Adrenal gland (tissue), 12 donors: Measurements from ENCODE around the gene IRX6. TPM values are rescaled to one million over a fixed set of nuclear protein-coding genes. Genes with fewer than 3 reads are reported as not detected.

Experiments used
- DNase-seq, 7 donors: peaks; one replicate each; pipeline ENCODE4 v3.0.0-alpha.2; 2019 to 2020
- H3K27ac ChIP-seq, 5 donors: fragments of 200-600 bp; sonication (generic) in 4 of 5; 1 replicate in 3 of 5; 2 replicates in 2 of 5; pipeline versions ENCODE4 v1.5.1 to v1.8.0; 2016 to 2020; ENCODE audit warnings: mild to moderate bottlenecking in 1 of 5
- H3K27me3 ChIP-seq: fragments of 200-600 bp; 2 replicates; pipeline ENCODE4 v1.8.0; 2021
- H3K36me3 ChIP-seq, 2 donors: fragments of 200-600 bp; replicated peaks in 1 of 2; 1 replicate in 1 of 2; 2 replicates in 1 of 2; pipeline versions ENCODE4 v1.5.1 to v1.8.0; 2018 to 2022
- H3K4me1 ChIP-seq, 2 donors: fragments of 200-600 bp; replicated peaks in 1 of 2; 1 replicate in 1 of 2; 2 replicates in 1 of 2; pipeline versions ENCODE4 v1.5.1 to v1.8.0; 2018 to 2021
- H3K4me3 ChIP-seq, 4 donors: fragments of 200-600 bp; sonication (generic) in 3 of 4; one replicate each; pipeline ENCODE4 v1.5.1; 2016 to 2018
- H3K9me3 ChIP-seq, 3 donors: fragments of 200-600 bp; sonication (generic) in 1 of 3; replicated peaks in 1 of 3; 1 replicate in 2 of 3; 2 replicates in 1 of 3; pipeline versions ENCODE4 v1.5.1 to v1.8.0; 2016 to 2021
- CTCF ChIP-seq, 6 experiments: fragments of 450-650 bp in 4 of 6; fragments of 200-600 bp in 2 of 6; sonication (generic) in 1 of 6; IDR thresholded peaks; 1 replicate in 5 of 6; 2 replicates in 1 of 6; pipeline versions ENCODE4 v1.5.1 to v1.8.0; 2016 to 2021; ENCODE audit warnings: antibody characterized with exemption in 6 of 6, mild to moderate bottlenecking in 2 of 6, moderate library complexity in 1 of 6
- POLR2A ChIP-seq, 2 donors: fragments of 450-650 bp; IDR thresholded peaks; one replicate each; pipeline ENCODE4 v1.6.1; 2017; ENCODE audit warnings: antibody characterized with exemption in 2 of 2, mild to moderate bottlenecking in 2 of 2, moderate library complexity in 1 of 2
- WGBS, 4 donors: extraction: QIAGEN DNeasy Blood & Tissue Kit in 2 of 4; methylation state at CpG; one replicate each; pipeline versions ENCODE4 v1.1.5 to v1.1.7; 2013 to 2017; 5-methylcytosine and 5-hydroxymethylcytosine counted together
- intact Hi-C, 2 donors: fragments of 100-400 bp; cut with DNase I; formaldehyde crosslinking; loops; one replicate each; pipeline versions ENCODE4 v1.14.1 to v1.15.0; 2022 to 2023
- polyA plus RNA-seq, 3 donors: library from polyadenylated mRNA; stranded (reverse); fragments of 200-250 nt in 2 of 3; fragments of 350-450 nt in 1 of 3; fragmentation: Illumina TruSeq in 1 of 3; extraction: RNeasy Lipid Tissue Mini Kit (QIAGEN cat#74804) in 1 of 3; gene quantifications; one replicate each; pipeline ENCODE4 v1.2.3, GENCODE V29; 2013 to 2014
- total RNA-seq, 9 donors: library from RNA; depleted of rRNA in 4 of 9; stranded (reverse); fragments of >200 nt in 4 of 9; fragments of 120-200 nt in 1 of 9; fragmentation: NEBNext Ultra II Directional in 1 of 9; extraction: Animal tissue kit (Norgen Biotek cat#: 25700) in 1 of 9; gene quantifications; one replicate each; pipeline versions ENCODE4 v1.1.0 to v1.2.4, GENCODE V29; 2013 to 2023
- donor health status: healthy with polysubstance abuse.
- donor health status: Bipolar disorder and iron deficiency.
- donor health status: DM: yes; HTN: yes; CAD: no.
- donor health status: DM: no; HTN: no; CAD: no.
- donor health status: DM: no; HTN: no; CAD: no.
- donor health status: DM: yes; HTN: yes; CAD: no.

The IRX6 gene
- total and polyA plus RNA-seq, 12 donors, result 0.13 to 0.61 TPM; not detected in 10

GRCh38 chr16:55297062-55297909 is 26.7 kb upstream of the IRX6 start:
- Histone ChIP-seq H3K27me3 (peaks cover 12% of the 10 kb centered on the region), H3K4me3 (no peak overlapping the region), H3K9me3 (no peaks in the 10 kb centered on the region), H3K27ac (no peak overlapping the region), H3K36me3 (no peaks in the 10 kb centered on the region), H3K4me1 (no peaks in the 10 kb centered on the region)
- intact Hi-C loops, result no loop called here
- no peak for TF ChIP-seq CTCF (IDR thresholded peaks at IDR 0.05)
- no peak for TF ChIP-seq POLR2A (IDR thresholded peaks at IDR 0.05)
- no peak for DNase-seq
- 67 to 78% (median 75%) methylated on average over 10 of the region's 10 CpGs for WGBS, 4 donors

DNA sequence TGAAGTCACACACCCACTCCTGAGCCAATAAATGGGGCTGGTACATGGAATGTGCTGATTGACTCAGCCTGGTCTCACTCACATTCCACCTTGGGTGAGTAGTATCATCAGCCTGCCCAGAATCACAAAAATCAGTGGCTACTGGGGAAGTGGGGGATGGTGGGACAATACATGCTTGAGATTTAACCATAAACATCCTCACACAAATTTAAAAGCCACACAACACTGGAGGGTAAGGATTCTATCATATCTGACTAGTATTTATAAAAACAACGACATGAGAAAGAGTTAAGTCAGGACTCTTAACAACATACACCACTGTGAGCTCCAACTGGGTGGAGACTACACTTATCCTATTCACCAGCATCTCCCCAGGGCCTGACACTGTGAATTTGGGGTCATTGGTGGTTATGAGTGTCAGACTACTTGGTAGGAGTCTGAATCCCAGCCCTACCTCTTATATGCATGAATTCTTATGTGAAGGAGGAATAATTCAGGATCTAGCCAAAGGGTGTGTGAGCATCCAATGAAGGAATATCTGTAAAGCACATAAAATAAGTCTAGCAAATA is 26.0 kb upstream of the IRX6 start:
- Histone ChIP-seq H3K4me1 (no peaks in the 10 kb centered on the region), H3K9me3 (no peaks in the 10 kb centered on the region), H3K27me3 (peaks cover 12% of the 10 kb centered on the region), H3K4me3 (no peak overlapping the region), H3K36me3 (no peaks in the 10 kb centered on the region), H3K27ac (no peak overlapping the region)
- TF ChIP-seq POLR2A (IDR thresholded peaks at IDR 0.05), result no peak
- TF ChIP-seq CTCF (IDR thresholded peaks at IDR 0.05), result no peak
- no peak for DNase-seq
- intact Hi-C loops, result no loop called here
- WGBS, 4 donors, result 0 to 41% (median 0%) methylated on average over 1 of the region's 1 CpG

DNA sequence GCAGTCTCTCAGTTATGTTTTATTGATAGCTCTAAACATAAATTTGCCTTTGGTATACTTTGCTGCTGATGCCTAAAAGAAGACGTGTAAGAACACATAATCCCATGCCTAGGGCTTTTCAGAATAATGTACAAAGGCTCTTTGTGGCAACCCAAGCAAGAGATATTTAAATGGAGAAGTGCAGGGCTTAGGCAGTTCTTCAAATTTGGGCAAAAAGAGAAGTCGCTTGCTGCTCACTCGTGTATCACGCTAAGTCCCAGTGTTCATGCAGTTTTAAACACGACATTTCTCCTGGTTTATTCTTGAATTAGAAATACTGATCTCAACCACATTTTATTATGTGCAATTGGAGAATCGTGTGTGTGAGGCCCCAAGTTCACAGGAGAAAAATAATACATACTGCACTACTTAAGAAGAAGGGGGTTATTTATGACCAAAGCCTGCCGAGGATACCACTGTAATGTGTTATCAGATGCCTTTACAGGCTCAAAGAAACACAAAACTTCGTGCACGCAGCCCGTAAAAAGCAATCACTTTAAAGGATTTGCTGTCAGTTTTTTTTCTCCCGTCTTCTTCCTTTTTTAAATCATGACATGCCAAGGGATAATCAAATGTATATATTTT is 22.5 kb upstream of the IRX6 start:
- no peaks in the 10 kb centered on the region for H3K9me3 ChIP-seq
- H3K27ac ChIP-seq, result no peak overlapping the region
- intact Hi-C loops, result no loop called here
- H3K4me1 ChIP-seq, result no peaks in the 10 kb centered on the region
- no peak for TF ChIP-seq CTCF (IDR thresholded peaks at IDR 0.05)
- no peak for TF ChIP-seq POLR2A (IDR thresholded peaks at IDR 0.05)
- no peaks in the 10 kb centered on the region for H3K36me3 ChIP-seq
- no peak for DNase-seq
- H3K27me3 ChIP-seq, result peaks cover 15% of the 10 kb centered on the region
- WGBS, 4 donors, result 26 to 29% (median 28%) methylated on average over 11 of the region's 11 CpGs
- no peak overlapping the region for H3K4me3 ChIP-seq

GRCh38 chr16:55302635-55303034 is 21.4 kb upstream of the IRX6 start:
- DNase-seq, result no peak
- WGBS, 4 donors, result 17 to 31% (median 21%) methylated on average over 1 to 6 of the region's 6 CpGs
- H3K27ac ChIP-seq, result no peak overlapping the region
- H3K4me3 ChIP-seq, result no peak overlapping the region
- TF ChIP-seq POLR2A (IDR thresholded peaks at IDR 0.05) (no peak), CTCF (IDR thresholded peaks at IDR 0.05) (no peak)
- peaks cover 12% of the 10 kb centered on the region for H3K27me3 ChIP-seq
- no peaks in the 10 kb centered on the region for H3K9me3 ChIP-seq
- H3K36me3 ChIP-seq, result no peaks in the 10 kb centered on the region
- H3K4me1 ChIP-seq, result no peaks in the 10 kb centered on the region
- intact Hi-C loops, result no loop called here
